Right ventricle myocardium superior (tissue), 1 donor: Measurements from ENCODE around the gene TRMT44. TPM values are rescaled to one million over a fixed set of nuclear protein-coding genes. Genes with fewer than 3 reads are reported as not detected.

ENCODE experiments used
- ATAC-seq: fragments of 200-7000 bp; cut with Tn5 transposase; one replicate; pipeline ENCODE4 v1.9.1; 2020; ENCODE audit warnings: mild to moderate bottlenecking; ENCODE audit not compliant: poor library complexity
- DNase-seq: peaks from one replicate; pipeline ENCODE4 v3.0.0-alpha.2; 2020
- intact Hi-C: fragments of 100-400 bp; cut with DNase I; formaldehyde crosslinking; loops from one replicate; pipeline ENCODE4 v1.11.2; 2022
- total RNA-seq: library from RNA; stranded (reverse); fragmentation: NEBNext Ultra II Directional; extraction: Animal tissue kit (Norgen Biotek cat#: 25700); gene quantifications from one replicate; pipeline ENCODE4 v1.2.1, GENCODE V29; 2021
- donor health status: DM: no; HTN: yes; CAD: no; lungs with severe emphysema.

The TRMT44 gene
- total RNA-seq, 1 donor from 2014 or later: 8.4 TPM

DNA sequence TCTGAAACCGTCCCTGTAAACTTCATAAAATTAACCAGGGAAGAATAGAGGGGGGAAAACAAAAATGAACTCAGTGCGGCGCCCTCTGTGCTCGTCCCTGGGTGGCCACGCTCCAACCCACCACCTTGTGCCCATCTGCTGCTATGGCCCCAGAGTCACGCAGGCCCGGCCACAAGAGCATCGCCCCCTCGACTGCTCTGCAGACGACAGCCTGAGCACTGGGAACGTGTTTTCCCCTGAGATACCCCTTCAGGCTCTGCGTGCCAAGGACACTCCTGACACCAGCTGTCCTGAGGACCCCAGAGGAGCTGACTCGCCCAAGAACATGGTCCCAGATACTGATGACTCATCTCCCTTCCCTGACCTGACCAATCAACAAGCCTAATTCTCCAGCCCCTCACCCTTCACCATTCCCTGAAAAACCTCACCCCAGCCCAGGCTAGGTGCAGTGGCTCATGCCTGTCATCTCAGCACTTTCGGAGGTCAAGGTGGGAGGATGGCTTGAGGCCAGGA lies 75.5 kb downstream of the TRMT44 start:
- intact Hi-C loops: no loop called here
- DNase-seq (no peak), ATAC-seq (no peak)

- ATAC-seq (no peak), DNase-seq (no peak)
Observed at GRCh38 chr4:8516996-8517550, 76.5 kb downstream of the TRMT44 start.

DNA sequence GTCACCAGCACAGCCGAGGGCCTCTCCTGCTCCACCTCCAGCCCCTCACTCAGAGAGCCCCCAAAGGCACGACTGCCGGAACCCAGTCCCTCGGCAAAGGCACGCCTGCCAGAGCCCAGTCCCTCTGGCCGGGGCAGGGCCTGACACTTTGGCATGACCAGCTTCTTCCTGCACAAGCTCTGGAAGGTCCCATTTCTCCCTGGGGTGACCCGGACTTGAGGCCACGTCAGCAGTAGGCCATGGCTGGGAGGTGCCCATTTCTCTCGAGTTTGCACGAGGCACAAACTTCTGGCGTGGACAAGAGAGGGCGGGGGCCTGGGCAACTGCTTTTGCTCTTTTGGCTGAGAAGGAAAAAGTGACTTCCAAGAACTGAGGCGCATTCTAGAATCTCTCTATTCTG lies 77.4 kb downstream of the TRMT44 start:
- ATAC-seq (no peak), DNase-seq (no peak)
- intact Hi-C loops: no loop called here

More at GRCh38 chr4:8516996-8517550, 76.5 kb downstream of the TRMT44 start:
- intact Hi-C loops: no loop called here

DNA sequence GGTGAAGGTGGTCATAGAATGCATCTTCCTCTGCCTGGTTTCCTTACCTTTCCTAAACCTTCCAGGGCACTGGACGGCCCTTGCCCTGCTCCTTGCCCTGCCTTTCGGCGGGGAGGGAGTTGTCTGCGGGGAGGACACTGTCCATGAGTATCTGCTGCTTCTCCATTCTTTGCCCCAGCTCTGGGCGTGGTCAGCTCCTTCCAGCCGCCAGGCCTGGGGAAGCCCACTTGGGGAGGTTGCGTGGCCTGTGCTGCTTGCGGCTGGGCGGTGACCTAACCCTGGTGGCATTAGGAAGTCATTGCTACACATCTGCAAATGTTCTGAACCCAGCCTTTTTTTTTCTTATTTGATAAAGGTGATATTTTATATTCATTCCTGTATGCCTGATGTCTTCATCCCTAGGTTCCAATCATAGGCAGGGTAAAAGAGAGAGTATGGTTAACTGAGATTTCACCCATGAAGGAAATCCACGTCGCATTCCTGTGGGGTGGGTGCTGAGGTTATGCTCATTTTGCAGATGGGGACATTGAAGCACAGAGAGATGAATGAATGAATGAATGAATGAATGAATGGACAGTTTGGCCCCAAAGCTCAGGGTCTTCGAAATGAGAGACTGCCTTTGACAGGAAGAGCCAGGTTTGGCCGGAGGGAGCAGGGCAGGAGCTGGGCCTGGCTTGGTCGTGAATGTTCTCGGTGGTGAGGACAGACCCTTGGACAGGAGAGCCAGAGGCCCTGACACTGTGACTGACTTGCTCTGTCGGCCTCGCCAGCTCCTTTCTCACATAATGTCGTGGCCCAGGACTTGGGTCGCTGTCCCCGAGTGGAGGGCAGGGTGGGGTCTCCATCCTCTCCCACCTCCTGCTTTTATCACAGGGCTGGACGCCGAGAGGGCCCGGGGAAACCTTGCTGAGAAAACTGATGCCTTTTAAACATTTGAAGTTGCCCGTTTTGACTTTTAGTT lies 81.9 kb downstream of the TRMT44 start:
- DNase-seq: no peak
- no peak for ATAC-seq
- intact Hi-C loops: no loop called here

DNA sequence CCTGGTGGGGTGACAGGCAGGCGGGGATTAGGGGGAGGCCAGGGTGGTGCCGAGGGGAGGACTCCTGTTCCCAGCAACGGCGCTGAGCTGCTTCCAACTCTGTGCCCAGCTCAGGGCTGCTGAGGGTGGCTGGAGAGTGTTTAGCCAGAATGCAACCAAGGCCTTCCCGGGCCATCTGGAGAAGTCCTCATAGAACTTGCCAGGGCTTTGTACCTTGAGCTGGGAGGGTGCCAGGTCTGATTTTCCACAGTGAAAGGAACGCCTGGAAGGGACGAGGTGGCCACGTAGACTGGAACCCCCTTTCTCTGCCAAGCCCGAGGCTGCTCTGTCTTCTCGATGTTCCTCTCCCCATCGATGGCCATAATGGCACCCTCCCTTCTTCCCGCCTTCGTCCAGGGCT lies 82.6 kb downstream of the TRMT44 start:
- DNase-seq: no peak
- intact Hi-C loops: no loop called here
- ATAC-seq: no peak

GRCh38 chr4:8523766-8524165 lies 83.2 kb downstream of the TRMT44 start:
- ATAC-seq: no peak
- intact Hi-C loops: no loop called here
- no peak for DNase-seq

GRCh38 chr4:8524595-8525382 lies 84.2 kb downstream of the TRMT44 start:
- intact Hi-C loops: no loop called here
- no peak for DNase-seq
- no peak for ATAC-seq

GRCh38 chr4:8525383-8526120 lies 85.0 kb downstream of the TRMT44 start:
- ATAC-seq: no peak
- intact Hi-C loops: no loop called here
- no peak for DNase-seq

Other genes with a start within 250 kb of the TRMT44 start
- gene SH3TC1, start 241.5 kb upstream of the TRMT44 start, total RNA-seq: 8.2 TPM
- gene HTRA3, start 171.0 kb upstream of the TRMT44 start, total RNA-seq: 123 TPM
- 22.5 TPM for gene ACOX3, start 54 bp upstream of the TRMT44 start, total RNA-seq
- gene GPR78, start 139.6 kb downstream of the TRMT44 start, total RNA-seq: not detected
- not detected for gene CPZ, start 152.0 kb downstream of the TRMT44 start, total RNA-seq